HG02610 (cell line): ENCODE data around the gene CST9.
"Not testable (repeated sequence)": the region's sequence is repeated elsewhere in the genome, so short reads cannot be mapped to it uniquely, and the experiment has no call there.

Experiments
- ATAC-seq: cut with Tn5 transposase; IDR thresholded peaks from one replicate; pipeline ENCODE4 v1.9.1; 2021; ENCODE audit warnings: mild to moderate bottlenecking, moderate library complexity; ENCODE audit not compliant: unreplicated experiment

The CST9 gene

GRCh38 chr20:23624324-23624691 lies 18.6 kb upstream of the CST9 start:
- ATAC-seq = no peak

GRCh38 chr20:23623666-23624323 lies 18.1 kb upstream of the CST9 start:
- ATAC-seq = no peak

DNA sequence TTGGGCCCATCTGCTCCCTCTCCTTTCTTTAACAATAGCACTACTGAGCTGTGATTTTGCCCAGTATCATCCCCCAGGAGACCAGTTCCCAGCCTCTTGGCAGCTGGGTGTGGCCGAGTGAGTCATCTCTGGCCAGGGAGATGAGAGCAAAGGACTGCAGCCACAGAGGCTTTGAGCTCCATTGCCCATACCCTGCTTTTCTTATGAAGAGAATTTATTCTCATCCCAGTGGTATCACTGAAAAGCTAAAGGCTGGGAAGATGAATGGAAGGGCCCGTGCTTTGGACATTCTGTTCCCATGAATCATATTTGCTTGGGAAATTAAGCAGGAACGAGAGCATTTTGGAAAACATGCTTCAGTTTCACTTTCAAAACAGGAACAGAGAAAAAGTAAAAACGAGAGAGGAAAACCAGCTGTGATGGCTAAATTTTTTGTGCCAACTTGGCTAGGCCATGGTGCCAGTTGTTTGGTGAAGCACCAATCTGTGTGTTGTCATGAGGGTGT lies 17.2 kb upstream of the CST9 start:
- ATAC-seq = peak; percentile 62

- not testable (repeated sequence) for ATAC-seq
Measured at GRCh38 chr20:23622401-23622800, 16.7 kb upstream of the CST9 start.

DNA sequence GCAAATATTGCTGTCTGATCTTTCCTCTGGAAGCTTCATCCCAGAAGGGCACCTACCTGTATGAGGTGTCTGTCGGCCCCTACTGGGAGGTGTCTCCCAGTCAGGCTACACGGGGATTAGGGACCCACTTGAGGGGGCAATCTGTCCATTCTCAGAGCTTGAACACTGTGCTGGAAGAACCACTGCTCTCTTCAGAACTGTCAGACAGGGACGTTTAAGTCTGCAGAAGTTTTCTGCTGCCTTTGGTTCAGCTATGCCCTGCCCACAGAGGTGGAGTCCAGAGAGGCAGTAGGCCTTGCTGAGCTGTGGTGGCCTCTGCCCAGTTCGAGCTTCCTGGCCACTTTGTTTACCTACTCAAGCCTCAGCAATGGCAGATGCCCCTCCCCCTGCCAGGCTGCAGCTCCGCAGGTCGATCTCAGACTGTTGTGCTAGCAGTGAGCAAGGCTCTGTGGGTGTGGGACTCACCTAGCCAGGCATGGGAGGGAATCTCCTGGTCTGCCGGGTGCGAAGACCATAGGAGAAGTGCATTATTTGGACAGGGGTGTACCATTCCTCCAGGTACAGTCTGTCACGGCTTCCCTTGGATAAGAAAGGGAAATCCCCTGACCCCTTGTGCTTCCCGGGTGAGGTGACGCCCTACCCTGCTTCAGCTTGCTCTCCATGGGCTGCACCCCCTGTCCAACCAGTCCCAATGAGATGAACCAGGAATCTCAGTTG lies 15.1 kb upstream of the CST9 start:
- not testable (repeated sequence) for ATAC-seq

DNA sequence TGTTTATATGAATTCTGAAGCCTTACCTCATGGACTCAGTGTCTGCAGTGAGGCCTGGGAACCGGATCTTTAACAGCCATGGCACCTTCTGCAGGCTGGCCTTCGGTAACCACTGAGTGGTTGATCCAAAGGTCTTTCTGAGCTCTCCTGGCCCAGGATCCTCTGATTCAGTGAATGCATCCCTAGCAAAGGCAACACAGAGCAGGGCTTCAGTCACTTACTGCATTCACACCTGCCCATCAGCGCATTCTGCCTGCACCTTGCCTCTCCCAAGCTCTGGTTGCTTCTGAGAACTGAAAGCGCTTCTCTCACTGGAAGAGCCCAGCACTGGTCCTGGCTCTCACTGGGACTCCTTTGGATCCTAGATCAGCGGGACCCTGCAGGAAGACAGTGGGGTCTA lies 8.4 kb upstream of the CST9 start:
- ATAC-seq = no peak

GRCh38 chr20:23613676-23614075 lies 8.0 kb upstream of the CST9 start:
- no peak for ATAC-seq

DNA sequence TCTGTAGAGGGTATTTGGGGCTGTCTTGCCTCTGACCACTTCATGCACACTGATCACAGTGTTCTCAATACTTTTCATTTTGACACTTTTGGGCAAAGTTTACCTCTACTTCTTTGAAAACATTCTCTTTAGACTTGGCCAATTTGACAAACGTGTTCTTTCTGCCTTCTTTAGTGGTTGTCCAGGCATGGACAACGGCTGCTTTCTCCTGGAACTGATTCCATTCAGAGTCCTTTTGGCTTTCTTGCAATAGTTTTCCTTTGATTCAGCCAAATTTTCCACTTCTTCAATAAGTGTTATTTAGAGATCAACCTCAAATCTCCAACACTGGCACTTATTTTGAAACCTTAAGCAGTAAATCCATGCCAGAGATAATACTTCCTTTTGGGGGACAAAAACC lies 6.7 kb upstream of the CST9 start:
- ATAC-seq = no peak

DNA sequence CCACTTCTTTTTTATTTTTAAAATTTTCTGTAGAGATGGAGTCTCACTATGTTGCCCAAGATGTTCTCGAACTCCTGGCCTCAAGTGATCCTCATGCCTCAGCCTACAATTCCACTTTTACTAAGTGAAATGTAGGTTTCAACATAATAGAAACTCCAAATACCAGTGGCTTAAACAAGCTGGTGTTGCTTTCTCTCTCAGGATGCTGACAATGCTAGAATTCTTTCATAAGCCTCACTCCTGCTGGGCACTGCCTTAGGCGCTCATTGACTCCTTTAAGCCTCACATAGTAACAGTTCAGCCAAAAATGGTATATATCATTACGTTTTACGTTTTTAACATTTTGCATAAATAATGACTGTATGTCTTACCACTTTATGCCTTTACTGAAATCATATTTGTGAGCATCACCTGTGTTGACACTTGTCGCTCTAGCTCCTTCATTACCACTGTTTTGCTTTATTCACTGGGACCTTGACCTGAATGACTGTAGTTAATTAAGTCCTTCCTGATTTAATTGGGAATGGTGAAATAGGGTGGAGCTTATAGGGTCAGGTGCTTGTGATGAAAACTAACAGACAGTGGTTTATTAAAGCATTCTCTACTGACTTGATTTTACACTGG lies 3.9 kb upstream of the CST9 start:
- ATAC-seq = no peak

GRCh38 chr20:23608251-23608846 lies 2.6 kb upstream of the CST9 start:
- ATAC-seq = no peak

- no peak for ATAC-seq
Measured at GRCh38 chr20:23607497-23608245, 2.0 kb upstream of the CST9 start.

DNA sequence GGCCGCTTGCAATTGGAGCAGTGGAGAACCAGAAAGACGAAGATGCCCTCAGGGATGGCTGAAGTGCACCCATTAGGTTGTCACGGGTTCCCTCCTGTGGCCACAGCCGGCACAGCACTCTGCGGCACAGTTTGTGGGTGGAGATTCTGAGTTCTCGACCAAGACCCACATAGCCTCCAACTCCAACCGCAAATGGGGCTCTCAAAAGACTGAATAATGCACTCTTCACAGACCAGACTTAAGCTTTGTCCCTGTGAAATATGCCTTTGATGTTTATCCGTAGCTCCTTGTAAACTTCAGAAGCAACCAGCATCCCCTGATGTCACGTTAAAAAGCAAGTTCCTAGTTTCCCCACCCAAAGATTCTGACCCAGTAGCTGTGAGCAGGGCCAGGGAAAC lies 934 bp upstream of the CST9 start:
- ATAC-seq = peak; percentile 73

GRCh38 chr20:23604306-23604705 lies 1.4 kb downstream of the CST9 start:
- ATAC-seq = no peak

DNA sequence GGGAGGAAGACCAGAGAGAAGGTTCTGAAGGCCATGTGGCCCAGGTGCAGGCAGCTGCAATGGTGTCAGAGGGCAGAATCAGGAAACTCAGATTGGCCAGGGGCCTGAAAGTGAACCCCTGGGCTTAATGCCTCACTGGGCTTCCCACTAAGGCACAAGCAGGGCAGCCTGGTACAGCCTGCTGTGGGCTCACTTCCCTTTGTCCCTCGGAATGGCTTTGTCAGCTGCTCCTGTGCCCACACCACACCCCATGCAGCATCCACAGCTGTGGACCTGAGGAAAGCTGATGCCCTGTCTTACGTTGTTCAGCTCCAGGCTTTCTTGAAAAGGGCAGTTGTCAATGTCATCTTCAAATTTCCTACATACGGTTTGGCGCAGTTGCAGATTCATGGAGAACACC lies 2.4 kb downstream of the CST9 start:
- ATAC-seq = no peak

DNA sequence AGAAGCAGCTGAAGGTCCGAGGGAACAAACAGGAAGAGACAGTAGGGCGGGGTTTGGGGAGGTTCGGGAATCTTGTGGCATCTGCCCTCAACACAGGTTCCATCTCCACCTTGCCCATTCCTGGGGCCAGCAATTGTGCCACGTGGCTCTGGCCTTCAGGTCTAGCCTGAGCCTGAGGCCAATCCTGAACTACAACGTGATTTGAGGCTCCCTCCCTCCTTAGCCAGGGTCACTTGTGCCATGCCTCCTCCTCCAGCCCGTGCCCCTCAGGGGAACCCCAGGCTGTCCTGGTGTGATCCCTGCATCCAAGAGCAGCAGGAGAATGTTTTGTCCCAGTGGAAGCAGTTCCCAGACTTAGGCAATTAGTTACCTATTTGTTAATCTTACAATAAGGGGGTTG lies 3.0 kb downstream of the CST9 start:
- no peak for ATAC-seq

DNA sequence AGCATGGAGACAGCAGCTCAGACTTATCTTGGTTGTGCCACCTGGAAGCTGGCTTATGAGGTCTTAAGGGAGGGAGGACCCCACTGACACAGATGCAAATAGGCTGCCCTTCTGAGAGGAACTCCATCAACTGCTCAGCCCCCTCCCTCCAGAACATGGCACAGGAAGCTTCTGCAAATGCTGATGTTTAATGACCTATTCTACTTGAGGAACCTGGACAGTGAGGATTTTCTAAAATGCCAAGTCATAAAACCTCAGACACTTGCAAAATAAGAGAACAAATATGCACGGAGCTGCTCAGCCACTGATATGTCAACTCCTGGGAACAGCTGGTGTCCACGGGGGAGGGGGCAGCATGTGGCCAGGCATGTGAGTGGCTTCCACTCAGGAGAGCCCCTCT lies 3.5 kb downstream of the CST9 start:
- no peak for ATAC-seq

GRCh38 chr20:23601715-23602114 lies 4.0 kb downstream of the CST9 start:
- ATAC-seq = no peak

DNA sequence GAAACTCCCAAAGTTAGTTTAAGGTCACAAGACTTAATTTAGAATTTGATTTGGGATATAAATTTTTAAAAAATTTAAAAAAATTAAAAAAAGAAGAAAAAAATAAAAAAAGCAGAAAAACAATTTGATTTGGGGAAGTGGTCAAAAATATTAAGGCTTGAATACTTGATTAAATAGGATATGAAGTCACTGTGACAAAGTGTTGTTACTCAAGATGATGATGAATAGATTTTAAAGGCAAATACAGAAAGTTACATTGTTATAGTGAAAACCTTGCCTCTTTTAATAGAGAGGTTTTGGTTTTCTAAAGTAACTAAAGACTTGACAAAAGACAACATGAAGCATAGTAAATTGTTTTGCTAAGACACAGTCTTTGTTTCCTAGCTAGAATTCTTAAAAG lies 7.2 kb downstream of the CST9 start:
- no peak for ATAC-seq

DNA sequence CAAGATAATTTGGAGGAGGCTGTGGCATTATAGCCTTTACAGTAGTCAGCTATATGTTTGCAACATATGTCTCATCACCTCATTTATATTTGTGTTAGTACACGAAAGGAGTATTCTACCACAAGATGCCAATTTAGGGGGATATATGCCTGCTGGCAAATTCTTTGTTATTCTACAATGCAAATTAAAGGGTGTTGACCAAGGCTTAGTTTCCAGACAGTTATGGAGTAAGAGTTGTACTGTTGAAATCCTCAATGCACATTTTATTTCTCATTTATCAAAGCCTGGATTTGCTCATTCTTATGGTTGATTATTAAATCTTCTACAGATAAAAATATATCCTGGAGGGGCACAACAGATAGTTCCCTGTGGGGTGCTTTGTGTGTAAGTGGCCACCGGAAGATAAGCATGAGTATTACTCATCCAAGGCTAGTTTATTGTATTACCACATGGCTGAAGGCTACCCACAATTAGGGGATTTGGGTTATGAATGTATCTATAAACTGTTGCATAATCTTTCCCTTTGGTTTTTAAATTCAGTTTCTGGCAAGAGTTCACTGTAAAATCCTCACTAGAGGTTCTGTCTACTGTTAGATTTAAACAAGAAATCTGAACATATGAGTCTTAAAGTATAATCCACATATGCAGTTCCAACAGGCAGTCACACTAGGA lies 9.0 kb downstream of the CST9 start:
- ATAC-seq = no peak

- no peak for ATAC-seq
Measured at GRCh38 chr20:23595941-23596340, 9.8 kb downstream of the CST9 start.
